Upper lobe of left lung (tissue), 6 donors: ENCODE data around the gene TEX264. TPM values are rescaled to one million over a fixed set of nuclear protein-coding genes. Genes with fewer than 3 reads are reported as not detected.
A peak's percentile ranks its signal among the peaks of the same experiment; 100 is the strongest.
"Not testable (repeated sequence)": the region's sequence is repeated elsewhere in the genome, so short reads cannot be mapped to it uniquely, and the experiment has no call there.

ENCODE experiments used
- ATAC-seq, 2 donors: fragments of 200-7000 bp; cut with Tn5 transposase; one replicate each; pipeline ENCODE4 v1.9.1; 2022; ENCODE audit warnings: mild to moderate bottlenecking in 2 of 2, moderate library complexity in 2 of 2; ENCODE audit not compliant: low FRiP score in 2 of 2
- DNase-seq, 2 donors: peaks; one replicate each; pipeline ENCODE4 v3.0.0-alpha.2; 2019 to 2020
- H3K27ac ChIP-seq, 4 donors: fragments of 200-600 bp; sonication (generic); one replicate each; pipeline ENCODE4 v1.5.1; 2016 to 2019
- H3K27me3 ChIP-seq, 4 donors: fragments of 200-600 bp; sonication (generic); one replicate each; pipeline ENCODE4 v1.5.1; 2017 to 2019
- H3K36me3 ChIP-seq, 4 donors: fragments of 200-600 bp; sonication (generic); one replicate each; pipeline ENCODE4 v1.5.1; 2016 to 2019
- H3K4me1 ChIP-seq, 4 donors: fragments of 200-600 bp; sonication (generic); one replicate each; pipeline ENCODE4 v1.5.1; 2018 to 2019
- H3K4me3 ChIP-seq, 4 donors: fragments of 200-600 bp; sonication (generic); one replicate each; pipeline ENCODE4 v1.5.1; 2017 to 2019; ENCODE audit warnings: mild to moderate bottlenecking in 2 of 4, moderate library complexity in 1 of 4
- H3K9me3 ChIP-seq, 4 donors: fragments of 200-600 bp; sonication (generic); one replicate each; pipeline ENCODE4 v1.5.1; 2018 to 2019
- EP300 ChIP-seq, 4 donors: sonication (generic); formaldehyde crosslinking; IDR thresholded peaks; one replicate each; pipeline ENCODE4 v1.5.1; 2017; ENCODE audit warnings: antibody characterized with exemption in 4 of 4, control low read depth in 2 of 4
- POLR2A ChIP-seq, 4 donors: fragments of 450-650 bp; IDR thresholded peaks; one replicate each; pipeline ENCODE4 v1.5.1; 2016 to 2017; ENCODE audit warnings: antibody characterized with exemption in 4 of 4, mild to moderate bottlenecking in 2 of 4
- POLR2AphosphoS5 ChIP-seq, 2 donors: sonication (generic); formaldehyde crosslinking; IDR thresholded peaks; one replicate each; pipeline ENCODE4 v1.5.1; 2017; ENCODE audit warnings: antibody characterized with exemption in 2 of 2
- WGBS, 2 donors: methylation state at CpG; one replicate each; pipeline ENCODE4 v1.1.5; 2017 to 2018; 5-methylcytosine and 5-hydroxymethylcytosine counted together
- total RNA-seq, 6 donors: library from RNA; depleted of rRNA in 4 of 6; stranded (reverse); fragments of >200 nt in 4 of 6; gene quantifications; one replicate each; pipeline versions ENCODE4 v1.1.0 to v1.2.1, GENCODE V29; 2016 to 2021
- TF ChIP-seq, protein P1 (sequence below), 6 experiments: fragments of 450-650 bp in 4 of 6; fragments of 200-600 bp in 2 of 6; sonication (generic) in 2 of 6; IDR thresholded peaks; one replicate each; pipeline ENCODE4 v1.5.1; 2016 to 2019; ENCODE audit warnings: antibody characterized with exemption in 6 of 6
- donor health status: DM: no; HTN: no; CAD: no; lungs with moderate emphysema.
- donor health status: DM: no; HTN: yes; CAD: no; lungs with severe emphysema.

The TEX264 gene
- total RNA-seq, 6 donors from 2014 or later: 40.4 to 86.5 (median 55.5) TPM

DNA sequence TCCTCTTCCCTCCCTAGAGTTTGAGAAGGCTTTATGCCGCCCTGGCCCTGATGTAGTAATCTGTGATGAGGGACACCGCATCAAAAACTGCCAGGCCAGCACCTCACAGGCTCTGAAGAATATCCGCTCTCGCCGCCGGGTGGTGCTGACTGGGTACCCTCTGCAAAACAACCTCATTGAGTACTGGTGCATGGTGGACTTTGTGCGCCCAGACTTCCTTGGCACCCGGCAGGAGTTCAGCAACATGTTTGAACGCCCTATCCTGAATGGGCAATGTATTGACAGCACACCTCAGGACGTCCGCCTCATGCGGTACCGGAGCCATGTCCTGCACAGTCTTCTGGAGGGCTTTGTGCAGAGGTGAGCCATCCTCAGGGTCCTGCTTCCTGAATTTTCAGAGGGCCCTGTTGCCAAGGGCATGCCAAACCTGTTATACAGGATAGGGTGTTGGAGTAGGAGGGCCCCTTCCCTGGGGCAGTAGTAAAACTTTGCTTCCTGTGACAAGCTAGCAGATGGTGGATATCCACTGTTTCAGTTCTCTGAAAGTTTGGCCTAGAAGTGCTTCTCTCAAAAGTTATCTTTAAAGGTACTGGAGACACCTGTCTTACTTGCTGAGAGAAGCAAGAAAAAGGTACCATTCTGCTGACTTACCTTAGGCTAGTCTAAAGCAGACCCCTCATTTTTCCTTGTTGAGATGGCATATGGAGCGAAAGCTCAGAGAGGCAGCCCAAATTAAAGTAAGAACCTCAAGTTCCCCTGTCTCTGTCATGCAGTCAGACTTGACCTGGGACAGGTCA is 33.7 kb upstream of the TEX264 start:
- no peak for DNase-seq
- Histone ChIP-seq H3K27ac (no peak overlapping the region), H3K9me3 (no peaks in the 10 kb centered on the region), H3K27me3 (no peaks in the 10 kb centered on the region), H3K4me3 (no peak overlapping the region), H3K4me1 (no peaks in the 10 kb centered on the region), H3K36me3 (peaks cover 47 to 97% (median 86%) of the 10 kb centered on the region in 4 donors)
- 93 to 98% methylated on average over 4 to 14 of the region's 14 CpGs for WGBS, 2 donors
- ATAC-seq: no peak
- TF ChIP-seq, protein P1, sequence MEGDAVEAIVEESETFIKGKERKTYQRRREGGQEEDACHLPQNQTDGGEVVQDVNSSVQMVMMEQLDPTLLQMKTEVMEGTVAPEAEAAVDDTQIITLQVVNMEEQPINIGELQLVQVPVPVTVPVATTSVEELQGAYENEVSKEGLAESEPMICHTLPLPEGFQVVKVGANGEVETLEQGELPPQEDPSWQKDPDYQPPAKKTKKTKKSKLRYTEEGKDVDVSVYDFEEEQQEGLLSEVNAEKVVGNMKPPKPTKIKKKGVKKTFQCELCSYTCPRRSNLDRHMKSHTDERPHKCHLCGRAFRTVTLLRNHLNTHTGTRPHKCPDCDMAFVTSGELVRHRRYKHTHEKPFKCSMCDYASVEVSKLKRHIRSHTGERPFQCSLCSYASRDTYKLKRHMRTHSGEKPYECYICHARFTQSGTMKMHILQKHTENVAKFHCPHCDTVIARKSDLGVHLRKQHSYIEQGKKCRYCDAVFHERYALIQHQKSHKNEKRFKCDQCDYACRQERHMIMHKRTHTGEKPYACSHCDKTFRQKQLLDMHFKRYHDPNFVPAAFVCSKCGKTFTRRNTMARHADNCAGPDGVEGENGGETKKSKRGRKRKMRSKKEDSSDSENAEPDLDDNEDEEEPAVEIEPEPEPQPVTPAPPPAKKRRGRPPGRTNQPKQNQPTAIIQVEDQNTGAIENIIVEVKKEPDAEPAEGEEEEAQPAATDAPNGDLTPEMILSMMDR (IDR thresholded peaks at IDR 0.05): no peak
- no peak for TF ChIP-seq EP300 (IDR thresholded peaks at IDR 0.05)
- no peak for TF ChIP-seq POLR2AphosphoS5 (IDR thresholded peaks at IDR 0.05)
- TF ChIP-seq POLR2A (IDR thresholded peaks at IDR 0.05): no peak

DNA sequence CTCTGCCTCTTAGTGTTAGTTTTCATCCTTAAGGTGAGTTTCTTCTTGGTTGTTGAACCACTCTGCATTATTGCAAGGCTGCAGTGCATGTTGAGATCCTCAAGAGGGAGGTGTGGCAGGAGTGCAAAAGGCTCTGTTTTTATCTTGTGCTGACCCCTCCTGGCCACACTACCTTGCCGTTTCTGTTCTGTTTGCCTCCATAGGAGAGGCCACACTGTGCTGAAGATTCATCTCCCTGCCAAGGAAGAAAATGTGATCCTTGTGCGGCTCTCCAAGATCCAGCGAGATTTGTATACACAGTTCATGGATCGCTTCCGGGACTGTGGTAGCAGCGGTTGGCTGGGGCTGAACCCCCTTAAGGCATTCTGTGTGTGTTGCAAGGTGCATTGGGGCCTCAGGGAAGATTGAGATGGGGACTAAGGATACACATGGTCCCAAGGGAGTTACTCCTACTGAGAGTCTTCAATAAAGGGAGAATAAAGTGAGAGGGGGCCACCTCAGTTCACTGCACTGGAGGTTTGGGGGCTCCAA is 33.0 kb upstream of the TEX264 start:
- Histone ChIP-seq H3K27ac (no peak overlapping the region), H3K9me3 (no peaks in the 10 kb centered on the region), H3K27me3 (no peaks in the 10 kb centered on the region), H3K4me3 (no peak overlapping the region), H3K4me1 (no peaks in the 10 kb centered on the region), H3K36me3 (peaks cover 47 to 99% (median 87%) of the 10 kb centered on the region in 4 donors)
- WGBS, 2 donors: 66 to 74% methylated on average over 6 of the region's 6 CpGs
- ATAC-seq: peak; percentile 66 to 84
- TF ChIP-seq POLR2A (IDR thresholded peaks at IDR 0.05) (no peak), EP300 (IDR thresholded peaks at IDR 0.05) (no peak)
- TF ChIP-seq, protein P1 (IDR thresholded peaks at IDR 0.05): peak; percentile 29 to 82 (median 62)
- DNase-seq: peak in 1 of 2 donors; percentile 68

DNA sequence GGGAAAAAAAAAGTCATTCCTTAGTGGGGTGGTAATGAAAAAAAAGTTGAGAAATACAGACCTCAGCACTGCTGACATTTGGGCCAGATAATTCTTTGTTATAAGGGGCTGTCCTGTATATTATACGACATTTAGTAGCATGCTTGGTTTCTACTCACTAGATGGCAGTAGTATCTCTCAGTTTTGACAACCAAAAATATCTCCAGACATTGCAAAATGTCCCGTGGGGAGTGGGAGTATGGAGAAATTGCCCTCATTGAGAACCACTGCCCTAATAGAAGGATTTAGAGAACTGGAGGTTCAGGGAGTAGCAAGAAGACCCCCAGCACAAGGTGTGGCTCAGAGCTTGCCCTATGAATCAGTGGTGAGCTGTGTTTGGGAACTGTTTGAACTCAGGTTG is 28.6 kb upstream of the TEX264 start:
- H3K27me3 ChIP-seq: no peaks in the 10 kb centered on the region

DNA sequence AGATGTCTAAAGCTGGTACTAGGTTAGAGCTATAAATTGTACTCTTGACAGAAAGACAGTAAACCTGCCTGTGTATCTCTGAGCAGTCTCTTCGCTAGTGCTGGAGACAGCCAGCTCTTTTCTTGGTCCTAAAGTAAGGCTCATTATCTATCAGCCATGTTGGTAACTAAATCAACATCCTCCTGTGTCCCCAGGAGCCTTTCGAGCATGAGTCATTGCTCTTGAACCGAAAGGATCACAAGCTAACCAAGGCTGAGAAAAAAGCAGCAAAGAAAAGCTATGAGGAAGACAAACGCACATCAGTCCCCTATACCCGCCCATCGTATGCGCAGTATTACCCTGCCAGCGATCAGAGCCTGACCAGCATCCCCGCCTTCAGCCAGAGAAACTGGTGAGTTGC is 25.0 kb upstream of the TEX264 start:
- H3K9me3 ChIP-seq: no peaks in the 10 kb centered on the region
- WGBS, 2 donors: 94 to 96% methylated on average over 9 of the region's 9 CpGs
- no peaks in the 10 kb centered on the region for H3K27me3 ChIP-seq
- no peak overlapping the region for H3K4me3 ChIP-seq
- TF ChIP-seq POLR2AphosphoS5 (IDR thresholded peaks at IDR 0.05) (no peak), EP300 (IDR thresholded peaks at IDR 0.05) (no peak), POLR2A (IDR thresholded peaks at IDR 0.05) (no peak)
- TF ChIP-seq, protein P1 (IDR thresholded peaks at IDR 0.05): no peak
- DNase-seq: no peak
- ATAC-seq: no peak
- H3K4me1 ChIP-seq: no peaks in the 10 kb centered on the region
- no peak overlapping the region for H3K27ac ChIP-seq
- peaks cover 44 to 94% (median 72%) of the 10 kb centered on the region in 4 donors for H3K36me3 ChIP-seq

More for the DNA sequence above, 28.6 kb upstream of the TEX264 start:
- no peak for ATAC-seq
- no peak overlapping the region for H3K27ac ChIP-seq
- WGBS, 2 donors: 23 to 28% methylated on average over 2 of the region's 2 CpGs
- H3K4me3 ChIP-seq: no peak overlapping the region
- TF ChIP-seq EP300 (IDR thresholded peaks at IDR 0.05) (no peak), POLR2AphosphoS5 (IDR thresholded peaks at IDR 0.05) (no peak), POLR2A (IDR thresholded peaks at IDR 0.05) (no peak)
- TF ChIP-seq, protein P1 (IDR thresholded peaks at IDR 0.05): no peak
- H3K36me3 ChIP-seq: peaks cover 53 to 100% (median 88%) of the 10 kb centered on the region in 4 donors
- no peak for DNase-seq
- H3K9me3 ChIP-seq: no peaks in the 10 kb centered on the region
- no peaks in the 10 kb centered on the region for H3K4me1 ChIP-seq

DNA sequence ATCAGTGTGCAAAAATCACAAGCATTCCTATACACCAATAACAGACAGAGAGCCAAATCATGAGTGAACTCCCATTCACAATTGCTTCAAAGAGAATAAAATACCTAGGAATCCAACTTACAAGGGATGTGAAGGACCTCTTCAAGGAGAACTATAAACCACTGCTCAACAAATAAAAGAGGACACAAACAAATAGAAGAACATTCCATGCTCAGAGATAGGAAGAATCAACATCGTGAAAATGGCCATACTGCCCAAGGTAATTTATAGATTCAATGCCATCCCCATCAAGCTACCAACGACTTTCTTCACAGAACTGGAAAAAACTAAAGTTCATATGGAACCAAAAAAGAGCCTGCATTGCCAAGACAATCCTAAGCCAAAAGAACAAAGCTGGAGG is 18.9 kb upstream of the TEX264 start:
- DNase-seq, H3K27me3 ChIP-seq, H3K27ac ChIP-seq, H3K4me1 ChIP-seq, ATAC-seq, H3K9me3 ChIP-seq, H3K4me3 ChIP-seq: not testable (repeated sequence)
- WGBS, 2 donors: 93 to 95% methylated on average over 2 of the region's 2 CpGs
- peaks cover 11 to 52% (median 30%) of the 10 kb centered on the region in 4 donors for H3K36me3 ChIP-seq

DNA sequence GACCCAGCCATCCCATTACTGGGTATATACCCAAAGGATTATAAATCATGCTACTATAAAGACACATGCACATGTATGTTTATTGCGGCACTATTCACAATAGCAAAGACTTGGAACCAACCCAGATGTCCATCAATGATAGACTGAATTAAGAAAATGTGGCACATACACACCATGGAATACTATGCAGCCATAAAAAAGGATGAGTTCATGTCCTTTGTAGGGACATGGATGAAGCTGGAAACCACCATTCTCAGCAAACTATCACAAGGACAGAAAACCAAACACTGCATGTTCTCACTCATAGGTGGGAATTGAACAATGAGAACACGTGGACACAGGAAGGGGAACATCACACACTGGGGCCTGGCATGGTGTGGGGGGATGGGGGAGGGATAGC is 17.6 kb upstream of the TEX264 start:
- DNase-seq, H3K4me3 ChIP-seq, H3K4me1 ChIP-seq, H3K9me3 ChIP-seq, H3K27ac ChIP-seq, ATAC-seq, H3K27me3 ChIP-seq: not testable (repeated sequence)
- 80 to 100% methylated on average over 2 of the region's 2 CpGs for WGBS, 2 donors
- H3K36me3 ChIP-seq: peaks cover 2 to 52% (median 22%) of the 10 kb centered on the region in 4 donors
